Thyroid gland (tissue), 4 donors: Measurements from ENCODE around the gene LCE1F. TPM values are rescaled to one million over a fixed set of nuclear protein-coding genes. Genes with fewer than 3 reads are reported as not detected.

ENCODE experiments used
- DNase-seq, 2 donors: peaks; one replicate each; pipeline ENCODE4 v3.0.0-alpha.2; 2019
- H3K27ac ChIP-seq, 3 donors: fragments of 200-600 bp; sonication (generic); 1 replicate in 2 of 3; 2 replicates in 1 of 3; pipeline ENCODE4 v1.5.1; 2016 to 2019; ENCODE audit warnings: mild to moderate bottlenecking in 1 of 3, moderate library complexity in 1 of 3
- H3K27me3 ChIP-seq: fragments of 200-600 bp; sonication (generic); one replicate; pipeline ENCODE4 v1.5.1; 2019
- H3K36me3 ChIP-seq, 2 donors: fragments of 200-600 bp; sonication (generic); one replicate each; pipeline ENCODE4 v1.5.1; 2016 to 2019
- H3K4me1 ChIP-seq, 2 donors: fragments of 200-600 bp; sonication (generic); one replicate each; pipeline ENCODE4 v1.5.1; 2017 to 2019
- H3K4me3 ChIP-seq, 3 donors: fragments of 200-600 bp; sonication (generic); replicated peaks in 1 of 3; 1 replicate in 2 of 3; 2 replicates in 1 of 3; pipeline ENCODE4 v1.5.1; 2016; ENCODE audit warnings: mild to moderate bottlenecking in 1 of 3
- H3K9me3 ChIP-seq: fragments of 200-600 bp; sonication (generic); one replicate; pipeline ENCODE4 v1.5.1; 2017
- POLR2A ChIP-seq, 2 donors: fragments of 450-650 bp; IDR thresholded peaks; one replicate each; pipeline ENCODE4 v1.6.1; 2017; ENCODE audit warnings: antibody characterized with exemption in 2 of 2, mild to moderate bottlenecking in 2 of 2, moderate library complexity in 1 of 2
- WGBS, 2 donors: methylation state at CpG; one replicate each; pipeline ENCODE4 v1.1.5; 2017; 5-methylcytosine and 5-hydroxymethylcytosine counted together
- intact Hi-C: fragments of 100-400 bp; cut with DNase I; formaldehyde crosslinking; loops from one replicate; pipeline ENCODE4 v1.15.1; 2023
- total RNA-seq, 4 donors: library from RNA; depleted of rRNA; stranded (reverse); fragments of >200 nt; gene quantifications; one replicate each; pipeline ENCODE4 v1.2.3, GENCODE V29; 2016
- TF ChIP-seq, protein P1 (sequence below), 6 experiments: fragments of 200-600 bp in 3 of 6; fragments of 450-650 bp in 3 of 6; sonication (generic) in 3 of 6; IDR thresholded peaks; one replicate each; pipeline ENCODE4 v1.5.1; 2016 to 2019; ENCODE audit warnings: antibody characterized with exemption in 6 of 6, mild to moderate bottlenecking in 2 of 6, inconsistent platforms in 1 of 6, moderate library complexity in 1 of 6

Gene LCE1F
- total RNA-seq, 4 donors from 2014 or later = not detected

- no peaks in the 10 kb centered on the region for H3K36me3 ChIP-seq
- DNase-seq = no peak
- no peaks in the 10 kb centered on the region for H3K9me3 ChIP-seq
- H3K27ac ChIP-seq = no peak overlapping the region
- H3K27me3 ChIP-seq = no peaks in the 10 kb centered on the region
- 79 to 91% methylated on average over 2 of the region's 2 CpGs for WGBS, 2 donors
- no peak overlapping the region for H3K4me3 ChIP-seq
- H3K4me1 ChIP-seq = no peaks in the 10 kb centered on the region
- TF ChIP-seq POLR2A (IDR thresholded peaks at IDR 0.05) = no peak
- TF ChIP-seq, protein P1, sequence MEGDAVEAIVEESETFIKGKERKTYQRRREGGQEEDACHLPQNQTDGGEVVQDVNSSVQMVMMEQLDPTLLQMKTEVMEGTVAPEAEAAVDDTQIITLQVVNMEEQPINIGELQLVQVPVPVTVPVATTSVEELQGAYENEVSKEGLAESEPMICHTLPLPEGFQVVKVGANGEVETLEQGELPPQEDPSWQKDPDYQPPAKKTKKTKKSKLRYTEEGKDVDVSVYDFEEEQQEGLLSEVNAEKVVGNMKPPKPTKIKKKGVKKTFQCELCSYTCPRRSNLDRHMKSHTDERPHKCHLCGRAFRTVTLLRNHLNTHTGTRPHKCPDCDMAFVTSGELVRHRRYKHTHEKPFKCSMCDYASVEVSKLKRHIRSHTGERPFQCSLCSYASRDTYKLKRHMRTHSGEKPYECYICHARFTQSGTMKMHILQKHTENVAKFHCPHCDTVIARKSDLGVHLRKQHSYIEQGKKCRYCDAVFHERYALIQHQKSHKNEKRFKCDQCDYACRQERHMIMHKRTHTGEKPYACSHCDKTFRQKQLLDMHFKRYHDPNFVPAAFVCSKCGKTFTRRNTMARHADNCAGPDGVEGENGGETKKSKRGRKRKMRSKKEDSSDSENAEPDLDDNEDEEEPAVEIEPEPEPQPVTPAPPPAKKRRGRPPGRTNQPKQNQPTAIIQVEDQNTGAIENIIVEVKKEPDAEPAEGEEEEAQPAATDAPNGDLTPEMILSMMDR (IDR thresholded peaks at IDR 0.05) = no peak
- intact Hi-C loops = no loop called here
These were observed 36.1 kb downstream of the LCE1F start for GRCh38 chr1:152811050-152811449.

DNA sequence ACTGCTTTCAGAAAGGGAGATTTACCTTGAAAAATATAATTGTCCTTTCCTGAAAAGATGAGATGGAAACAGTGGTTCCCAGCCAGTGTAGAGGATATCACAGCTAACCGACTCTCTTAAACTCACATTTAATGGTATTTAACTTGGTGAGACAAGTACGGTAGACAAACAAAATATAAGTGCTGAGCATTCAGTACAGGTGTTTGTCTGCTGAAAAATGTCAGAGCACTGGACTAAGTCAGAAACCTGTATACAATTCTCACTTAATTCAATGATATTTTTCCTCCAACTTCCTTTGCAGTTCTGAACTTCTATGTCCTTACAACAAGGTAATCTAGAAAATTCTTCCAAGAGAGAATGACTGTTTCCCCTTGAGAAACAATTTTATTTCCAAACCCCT is 36.7 kb downstream of the LCE1F start, which contains the start of gene LCE1B:
Gene LCE1B, plus strand, starts transcription at position 301 of the 400 bp plus-strand sequence. CDS start 476 bp downstream, outside the sequence.
- no peak for TF ChIP-seq POLR2A (IDR thresholded peaks at IDR 0.05)
- TF ChIP-seq, protein P1 (IDR thresholded peaks at IDR 0.05) = no peak
- Histone ChIP-seq H3K27ac (no peak within 1 kb of the TSS), H3K27me3 (no peaks in the 10 kb centered on the region), H3K4me3 (no peak within 1 kb of the TSS), H3K36me3 (no peaks in the 10 kb centered on the region), H3K9me3 (no peaks in the 10 kb centered on the region), H3K4me1 (no peaks in the 10 kb centered on the region)
- WGBS, 2 donors = 76 to 90% methylated on average over 2 of the region's 2 CpGs
- intact Hi-C loops = no loop called here
- no peak for DNase-seq

- 86 to 91% methylated on average over 6 of the region's 6 CpGs for WGBS, 2 donors
- Histone ChIP-seq H3K4me1 (no peaks in the 10 kb centered on the region), H3K4me3 (no peak overlapping the region), H3K36me3 (no peaks in the 10 kb centered on the region), H3K27ac (no peak overlapping the region), H3K27me3 (no peaks in the 10 kb centered on the region), H3K9me3 (no peaks in the 10 kb centered on the region)
- TF ChIP-seq POLR2A (IDR thresholded peaks at IDR 0.05) = no peak
- TF ChIP-seq, protein P1 (IDR thresholded peaks at IDR 0.05) = no peak
- intact Hi-C loops = no loop called here
- DNase-seq = no peak
These were observed 42.4 kb downstream of the LCE1F start for GRCh38 chr1:152817309-152817708.

GRCh38 chr1:152823294-152823693 is 48.4 kb downstream of the LCE1F start:
- intact Hi-C loops = no loop called here
- Histone ChIP-seq H3K27me3 (no peaks in the 10 kb centered on the region), H3K4me1 (no peaks in the 10 kb centered on the region), H3K4me3 (no peak overlapping the region), H3K9me3 (no peaks in the 10 kb centered on the region), H3K27ac (no peak overlapping the region), H3K36me3 (no peaks in the 10 kb centered on the region)
- TF ChIP-seq POLR2A (IDR thresholded peaks at IDR 0.05) = no peak
- TF ChIP-seq, protein P1 (IDR thresholded peaks at IDR 0.05) = no peak
- no peak for DNase-seq
- 52% methylated on average over 5 of the region's 5 CpGs for WGBS, 2 donors

GRCh38 chr1:152824964-152825363 is 50.0 kb downstream of the LCE1F start:
- no peak for DNase-seq
- Histone ChIP-seq H3K27me3 (no peaks in the 10 kb centered on the region), H3K4me1 (no peaks in the 10 kb centered on the region), H3K4me3 (no peak overlapping the region), H3K27ac (no peak overlapping the region), H3K36me3 (no peaks in the 10 kb centered on the region), H3K9me3 (no peaks in the 10 kb centered on the region)
- no peak for TF ChIP-seq POLR2A (IDR thresholded peaks at IDR 0.05)
- TF ChIP-seq, protein P1 (IDR thresholded peaks at IDR 0.05) = no peak
- intact Hi-C loops = no loop called here

Other genes with a start within 250 kb of the LCE1F start
- not detected for gene LCE3E, start 208.4 kb upstream of the LCE1F start, total RNA-seq
- not detected for gene LCE3D, start 194.6 kb upstream of the LCE1F start, total RNA-seq
- gene LCE3C, start 174.9 kb upstream of the LCE1F start, total RNA-seq = not detected
- not detected for gene LCE3B, start 161.3 kb upstream of the LCE1F start, total RNA-seq
- not detected for gene LCE3A, start 152.0 kb upstream of the LCE1F start, total RNA-seq
- gene LCE2D, start 111.8 kb upstream of the LCE1F start, total RNA-seq = not detected
- gene LCE2C, start 99.9 kb upstream of the LCE1F start, total RNA-seq = 10 to 100 TPM in 1 of 4 donors, not detected in 3; 17.6 TPM
- not detected for gene LCE2B, start 89.0 kb upstream of the LCE1F start, total RNA-seq
- gene LCE2A, start 76.8 kb upstream of the LCE1F start, total RNA-seq = not detected
- not detected for gene LCE4A, start 67.0 kb upstream of the LCE1F start, total RNA-seq
- gene KPRP, start 17.1 kb upstream of the LCE1F start, total RNA-seq = not detected
- not detected for gene LCE1E, start 11.1 kb downstream of the LCE1F start, total RNA-seq
- not detected for gene LCE1D, start 21.6 kb downstream of the LCE1F start, total RNA-seq
- not detected for gene LCE1C, start 31.5 kb downstream of the LCE1F start, total RNA-seq
- not detected for gene LCE1B, start 36.8 kb downstream of the LCE1F start, total RNA-seq
- not detected for gene LCE1A, start 52.3 kb downstream of the LCE1F start, total RNA-seq
- not detected for gene LCE6A, start 67.7 kb downstream of the LCE1F start, total RNA-seq
- not detected for gene LCE7A, start 84.9 kb downstream of the LCE1F start, total RNA-seq
- 1 to 10 TPM in 1 of 4 donors, not detected in 3; 2.6 TPM for gene SMCP, start 103.2 kb downstream of the LCE1F start, total RNA-seq
- not detected for gene IVL, start 133.4 kb downstream of the LCE1F start, total RNA-seq
- not detected for gene SPRR5, start 172.1 kb downstream of the LCE1F start, total RNA-seq
- gene SPRR4, start 195.5 kb downstream of the LCE1F start, total RNA-seq = not detected
- not detected for gene SPRR1A, start 208.9 kb downstream of the LCE1F start, total RNA-seq
- gene SPRR3, start 226.6 kb downstream of the LCE1F start, total RNA-seq = not detected